ENCODE data around the gene TEX53. TPM values are rescaled to one million over a fixed set of nuclear protein-coding genes. Genes with fewer than 3 reads are reported as not detected.

The TEX53 gene
- total RNA-seq, 1 experiment from 2014 or later, result not detected

DNA sequence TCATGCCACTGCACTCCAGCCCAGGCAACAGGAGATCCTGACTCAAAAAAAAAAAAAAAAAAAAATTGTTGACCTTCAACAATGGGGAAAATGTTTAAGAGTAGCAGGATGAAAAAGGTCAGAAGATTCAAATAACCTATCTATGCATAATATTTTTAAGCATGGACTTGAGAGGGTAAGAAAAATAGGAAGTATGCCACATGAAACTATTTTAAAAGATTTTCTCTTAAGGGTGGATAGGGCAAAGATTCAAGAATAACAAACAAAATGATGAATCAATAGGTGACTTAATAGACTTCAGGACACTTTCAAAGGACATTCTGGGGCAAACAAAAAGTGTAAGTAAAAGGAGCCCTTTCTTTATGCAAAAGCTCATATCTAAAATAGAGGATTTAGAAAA, 21.2 kb upstream of the TEX53 start:
- no peak for ATAC-seq
- Mint-ChIP-seq H3K4me1 (peaks cover 6% of the 10 kb centered on the region; the same call in 1 of the 2 replicates), H3K4me3 (no peak overlapping the region), H3K36me3 (no peaks in the 10 kb centered on the region), H3K27me3 (ENCODE audit: low read depth) (peaks cover 13% of the 10 kb centered on the region), H3K9me3 (no peaks in the 10 kb centered on the region), H3K27ac (no peak overlapping the region)
- ChIA-PET CTCF (interaction anchor here (1.5 kb wide), 1 partner anchor 228 kb away, joined by 4 read pairs; no protein-coding TSS in a partner anchor), POLR2A (no interaction called here)
- TF ChIP-seq, protein P1, sequence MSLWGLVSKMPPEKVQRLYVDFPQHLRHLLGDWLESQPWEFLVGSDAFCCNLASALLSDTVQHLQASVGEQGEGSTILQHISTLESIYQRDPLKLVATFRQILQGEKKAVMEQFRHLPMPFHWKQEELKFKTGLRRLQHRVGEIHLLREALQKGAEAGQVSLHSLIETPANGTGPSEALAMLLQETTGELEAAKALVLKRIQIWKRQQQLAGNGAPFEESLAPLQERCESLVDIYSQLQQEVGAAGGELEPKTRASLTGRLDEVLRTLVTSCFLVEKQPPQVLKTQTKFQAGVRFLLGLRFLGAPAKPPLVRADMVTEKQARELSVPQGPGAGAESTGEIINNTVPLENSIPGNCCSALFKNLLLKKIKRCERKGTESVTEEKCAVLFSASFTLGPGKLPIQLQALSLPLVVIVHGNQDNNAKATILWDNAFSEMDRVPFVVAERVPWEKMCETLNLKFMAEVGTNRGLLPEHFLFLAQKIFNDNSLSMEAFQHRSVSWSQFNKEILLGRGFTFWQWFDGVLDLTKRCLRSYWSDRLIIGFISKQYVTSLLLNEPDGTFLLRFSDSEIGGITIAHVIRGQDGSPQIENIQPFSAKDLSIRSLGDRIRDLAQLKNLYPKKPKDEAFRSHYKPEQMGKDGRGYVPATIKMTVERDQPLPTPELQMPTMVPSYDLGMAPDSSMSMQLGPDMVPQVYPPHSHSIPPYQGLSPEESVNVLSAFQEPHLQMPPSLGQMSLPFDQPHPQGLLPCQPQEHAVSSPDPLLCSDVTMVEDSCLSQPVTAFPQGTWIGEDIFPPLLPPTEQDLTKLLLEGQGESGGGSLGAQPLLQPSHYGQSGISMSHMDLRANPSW (CRISPR knock-in tag; conservative IDR thresholded peaks at IDR 0.05; ENCODE audit: low read depth), result no peak
- TF ChIP-seq, protein P2, sequence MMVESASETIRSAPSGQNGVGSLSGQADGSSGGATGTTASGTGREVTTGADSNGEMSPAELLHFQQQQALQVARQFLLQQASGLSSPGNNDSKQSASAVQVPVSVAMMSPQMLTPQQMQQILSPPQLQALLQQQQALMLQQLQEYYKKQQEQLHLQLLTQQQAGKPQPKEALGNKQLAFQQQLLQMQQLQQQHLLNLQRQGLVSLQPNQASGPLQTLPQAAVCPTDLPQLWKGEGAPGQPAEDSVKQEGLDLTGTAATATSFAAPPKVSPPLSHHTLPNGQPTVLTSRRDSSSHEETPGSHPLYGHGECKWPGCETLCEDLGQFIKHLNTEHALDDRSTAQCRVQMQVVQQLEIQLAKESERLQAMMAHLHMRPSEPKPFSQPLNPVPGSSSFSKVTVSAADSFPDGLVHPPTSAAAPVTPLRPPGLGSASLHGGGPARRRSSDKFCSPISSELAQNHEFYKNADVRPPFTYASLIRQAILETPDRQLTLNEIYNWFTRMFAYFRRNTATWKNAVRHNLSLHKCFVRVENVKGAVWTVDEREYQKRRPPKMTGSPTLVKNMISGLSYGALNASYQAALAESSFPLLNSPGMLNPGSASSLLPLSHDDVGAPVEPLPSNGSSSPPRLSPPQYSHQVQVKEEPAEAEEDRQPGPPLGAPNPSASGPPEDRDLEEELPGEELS (CRISPR knock-in tag; IDR thresholded peaks at IDR 0.05), result no peak
- DNase-seq (ENCODE audit: low spot score), result no peak

DNA sequence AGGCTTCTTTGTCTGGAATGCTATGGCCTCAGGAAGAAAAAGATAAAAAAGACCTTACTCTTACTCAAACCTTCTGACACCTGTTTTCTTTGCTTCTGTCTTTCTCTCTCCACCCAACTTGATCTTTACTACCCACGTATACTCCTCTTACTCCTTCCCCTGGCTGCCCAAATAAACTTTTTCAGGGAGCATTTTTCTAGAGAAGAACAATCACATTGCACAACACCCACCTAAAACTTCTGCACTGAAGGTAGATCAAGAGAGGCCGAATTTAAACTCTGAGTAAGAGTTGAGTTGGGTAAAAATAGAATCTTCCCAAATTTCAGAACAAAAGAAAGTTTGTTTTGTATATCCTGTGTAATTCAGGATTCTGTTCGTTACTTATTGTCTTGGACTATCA, 20.5 kb upstream of the TEX53 start:
- ATAC-seq, result no peak
- ChIA-PET CTCF (interaction anchor here (0.6 to 1.5 kb wide), 2 partner anchors 174 to 229 kb away, joined by 3 to 4 read pairs; no protein-coding TSS in a partner anchor), POLR2A (no interaction called here)
- no peak for DNase-seq (ENCODE audit: low spot score)
- H3K27me3 Mint-ChIP-seq (ENCODE audit: low read depth), result peaks cover 13% of the 10 kb centered on the region
- no peaks in the 10 kb centered on the region for H3K9me3 Mint-ChIP-seq
- peaks cover 6% of the 10 kb centered on the region; the same call in 1 of the 2 replicates for H3K4me1 Mint-ChIP-seq
- no peaks in the 10 kb centered on the region for H3K36me3 Mint-ChIP-seq
- no peak overlapping the region for H3K27ac Mint-ChIP-seq
- H3K4me3 Mint-ChIP-seq, result no peak overlapping the region
- TF ChIP-seq ZNF671 (CRISPR knock-in tag; IDR thresholded peaks at IDR 0.05) (no peak), FOXJ3 (CRISPR knock-in tag; IDR thresholded peaks at IDR 0.05; ENCODE audit: borderline replicate concordance) (no peak), ZNF416 (CRISPR knock-in tag; IDR thresholded peaks at IDR 0.05) (no peak), ATF3 (CRISPR knock-in tag; conservative IDR thresholded peaks at IDR 0.05) (no peak), ARID4B (CRISPR knock-in tag; IDR thresholded peaks at IDR 0.05; ENCODE audit: borderline replicate concordance) (no peak), ZSCAN18 (CRISPR knock-in tag; IDR thresholded peaks at IDR 0.05) (no peak), MYBL2 (CRISPR knock-in tag; IDR thresholded peaks at IDR 0.05) (no peak), FOXK1 (CRISPR knock-in tag; IDR thresholded peaks at IDR 0.05) (no peak), NR2C2 (CRISPR knock-in tag; IDR thresholded peaks at IDR 0.05) (no peak), ZNF263 (CRISPR knock-in tag; IDR thresholded peaks at IDR 0.05; ENCODE audit: low read depth) (no peak), MXD4 (CRISPR knock-in tag; IDR thresholded peaks at IDR 0.05; ENCODE audit: borderline replicate concordance) (no peak), ZNF138 (CRISPR knock-in tag; conservative IDR thresholded peaks at IDR 0.05) (no peak)
- TF ChIP-seq, protein P3, sequence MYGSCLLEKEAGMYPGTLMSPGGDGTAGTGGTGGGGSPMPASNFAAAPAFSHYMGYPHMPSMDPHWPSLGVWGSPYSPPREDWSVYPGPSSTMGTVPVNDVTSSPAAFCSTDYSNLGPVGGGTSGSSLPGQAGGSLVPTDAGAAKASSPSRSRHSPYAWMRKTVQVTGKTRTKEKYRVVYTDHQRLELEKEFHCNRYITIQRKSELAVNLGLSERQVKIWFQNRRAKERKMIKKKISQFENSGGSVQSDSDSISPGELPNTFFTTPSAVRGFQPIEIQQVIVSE (CRISPR knock-in tag; IDR thresholded peaks at IDR 0.05; ENCODE audit: borderline replicate concordance), result no peak

All from WTC11 (cell line).